OCI-LY7 (cell line): ENCODE measurements around the gene CDC42BPA.

ENCODE experiments used
- EZH2phosphoT487 ChIP-seq: fragments of 200-600 bp; sonication (generic); IDR thresholded peaks from 2 replicates; pipeline ENCODE4 v1.6.1; 2018; ENCODE audit warnings: low read depth, borderline replicate concordance, mild to moderate bottlenecking, mixed run types, antibody characterized with exemption, low read length, moderate library complexity, mixed read lengths
- TF ChIP-seq, protein P1 (sequence below): fragments of 200-600 bp; sonication (generic); conservative IDR thresholded peaks from 2 replicates; pipeline ENCODE4 v1.5.1; 2014; ENCODE audit warnings: mild to moderate bottlenecking, antibody characterized with exemption, low read length, moderate library complexity, mixed read lengths

DNA sequence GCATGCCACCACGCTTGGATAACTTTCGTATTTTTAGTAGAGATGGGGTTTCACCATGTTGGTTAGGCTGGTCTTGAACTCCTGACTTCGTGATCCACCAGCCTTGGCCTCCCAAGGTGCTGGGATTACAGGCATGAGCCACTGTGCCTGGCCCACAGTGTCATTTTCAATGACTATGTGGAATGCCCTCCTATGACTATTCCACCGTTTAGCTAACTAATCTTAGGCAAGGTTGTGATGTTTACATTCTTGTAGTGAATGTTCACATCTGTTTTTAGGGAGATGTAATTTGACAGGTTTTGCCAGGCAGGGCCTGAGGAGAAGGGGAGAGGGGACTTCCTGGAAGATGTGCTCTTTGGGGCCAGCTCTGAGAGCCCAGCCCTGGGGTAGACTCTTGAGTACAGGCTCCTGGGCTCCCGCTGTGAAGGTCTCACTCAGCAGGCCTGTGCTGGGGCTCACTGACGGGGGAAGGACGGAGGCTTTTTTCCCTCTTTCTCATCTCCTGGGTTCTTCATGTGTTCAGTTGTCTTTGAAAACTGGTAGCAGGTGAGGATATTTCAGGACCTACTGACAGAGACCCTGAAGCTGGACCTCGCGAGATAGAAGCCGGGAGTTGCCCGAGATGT lies 365.0 kb downstream of the CDC42BPA start:
- TF ChIP-seq, protein P1, sequence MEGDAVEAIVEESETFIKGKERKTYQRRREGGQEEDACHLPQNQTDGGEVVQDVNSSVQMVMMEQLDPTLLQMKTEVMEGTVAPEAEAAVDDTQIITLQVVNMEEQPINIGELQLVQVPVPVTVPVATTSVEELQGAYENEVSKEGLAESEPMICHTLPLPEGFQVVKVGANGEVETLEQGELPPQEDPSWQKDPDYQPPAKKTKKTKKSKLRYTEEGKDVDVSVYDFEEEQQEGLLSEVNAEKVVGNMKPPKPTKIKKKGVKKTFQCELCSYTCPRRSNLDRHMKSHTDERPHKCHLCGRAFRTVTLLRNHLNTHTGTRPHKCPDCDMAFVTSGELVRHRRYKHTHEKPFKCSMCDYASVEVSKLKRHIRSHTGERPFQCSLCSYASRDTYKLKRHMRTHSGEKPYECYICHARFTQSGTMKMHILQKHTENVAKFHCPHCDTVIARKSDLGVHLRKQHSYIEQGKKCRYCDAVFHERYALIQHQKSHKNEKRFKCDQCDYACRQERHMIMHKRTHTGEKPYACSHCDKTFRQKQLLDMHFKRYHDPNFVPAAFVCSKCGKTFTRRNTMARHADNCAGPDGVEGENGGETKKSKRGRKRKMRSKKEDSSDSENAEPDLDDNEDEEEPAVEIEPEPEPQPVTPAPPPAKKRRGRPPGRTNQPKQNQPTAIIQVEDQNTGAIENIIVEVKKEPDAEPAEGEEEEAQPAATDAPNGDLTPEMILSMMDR: no peak
- TF ChIP-seq EZH2phosphoT487: no peak
